ENCODE measurements around the gene MICA.

The MICA gene

GRCh38 chr6:31460361-31461025 lies 57.1 kb downstream of the MICA start:
- DNase-seq (ENCODE audit: low spot score): no peak

GRCh38 chr6:31462026-31462963 lies 58.9 kb downstream of the MICA start:
- no peak for DNase-seq (ENCODE audit: low spot score)

GRCh38 chr6:31462964-31463870 lies 59.8 kb downstream of the MICA start:
- DNase-seq (ENCODE audit: low spot score): peak; percentile 90

- no peak for DNase-seq (ENCODE audit: low spot score)
Measured at GRCh38 chr6:31464252-31465184, 61.1 kb downstream of the MICA start.

Measured in AG08395 (cell line).